HCT116 (cell line): ENCODE results near the gene PRRT2.

ENCODE experiments used
- POLR2A ChIP-seq: IDR thresholded peaks from 2 replicates; pipeline ENCODE4 v1.7.0; 2011; ENCODE audit warnings: borderline replicate concordance; ENCODE audit not compliant: insufficient read depth, insufficient read length; ENCODE audit errors: extremely low read depth
- TF ChIP-seq, protein P1 (sequence below), 3 experiments: fragments of 200-600 bp in 1 of 3; sonication (generic) in 1 of 3; IDR thresholded peaks in 2 of 3; conservative IDR thresholded peaks in 1 of 3; 2 replicates each; pipeline ENCODE4 v1.5.1; 2012 to 2017; ENCODE audit warnings: low read depth in 2 of 3, low read length in 2 of 3, antibody characterized with exemption in 1 of 3, borderline replicate concordance in 1 of 3, control low read depth in 1 of 3, mild to moderate bottlenecking in 1 of 3, mixed read lengths in 1 of 3, mixed run types in 1 of 3, moderate library complexity in 1 of 3; ENCODE audit not compliant: insufficient read depth in 1 of 3

DNA sequence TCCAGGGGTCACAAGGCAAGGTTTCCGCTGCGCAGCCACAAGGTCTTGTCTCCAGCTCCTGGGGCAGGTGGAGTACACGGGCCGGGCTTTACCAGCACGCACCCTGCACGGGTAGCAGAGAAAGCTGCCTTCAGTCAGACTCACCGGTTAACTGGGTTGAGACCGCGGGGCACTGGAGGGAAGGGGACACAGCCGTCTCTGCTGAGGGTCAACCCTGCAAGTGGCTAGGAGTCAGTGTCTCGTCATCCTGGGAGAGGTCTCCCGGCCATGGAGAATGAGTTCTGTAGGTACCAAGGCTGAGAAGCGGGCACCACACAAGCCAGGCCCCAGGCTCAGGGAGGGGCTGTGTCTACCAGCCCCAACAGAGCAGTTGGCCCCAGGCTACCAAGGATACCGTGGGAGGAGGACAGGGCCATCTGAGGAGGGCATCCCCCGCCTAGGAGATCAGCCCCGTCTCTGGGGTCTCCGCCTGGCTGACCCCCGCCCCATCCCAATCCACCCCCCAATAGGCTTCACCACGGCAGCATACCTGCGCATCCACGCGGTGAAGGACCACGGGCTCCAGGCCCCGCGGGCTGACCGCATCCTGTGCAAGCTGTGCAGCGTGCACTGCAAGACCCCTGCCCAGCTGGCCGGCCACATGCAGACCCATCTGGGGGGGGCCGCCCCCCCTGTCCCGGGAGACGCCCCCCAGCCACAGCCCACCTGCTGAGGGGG is 2.8 kb upstream of the PRRT2 start:
- TF ChIP-seq, protein P1, sequence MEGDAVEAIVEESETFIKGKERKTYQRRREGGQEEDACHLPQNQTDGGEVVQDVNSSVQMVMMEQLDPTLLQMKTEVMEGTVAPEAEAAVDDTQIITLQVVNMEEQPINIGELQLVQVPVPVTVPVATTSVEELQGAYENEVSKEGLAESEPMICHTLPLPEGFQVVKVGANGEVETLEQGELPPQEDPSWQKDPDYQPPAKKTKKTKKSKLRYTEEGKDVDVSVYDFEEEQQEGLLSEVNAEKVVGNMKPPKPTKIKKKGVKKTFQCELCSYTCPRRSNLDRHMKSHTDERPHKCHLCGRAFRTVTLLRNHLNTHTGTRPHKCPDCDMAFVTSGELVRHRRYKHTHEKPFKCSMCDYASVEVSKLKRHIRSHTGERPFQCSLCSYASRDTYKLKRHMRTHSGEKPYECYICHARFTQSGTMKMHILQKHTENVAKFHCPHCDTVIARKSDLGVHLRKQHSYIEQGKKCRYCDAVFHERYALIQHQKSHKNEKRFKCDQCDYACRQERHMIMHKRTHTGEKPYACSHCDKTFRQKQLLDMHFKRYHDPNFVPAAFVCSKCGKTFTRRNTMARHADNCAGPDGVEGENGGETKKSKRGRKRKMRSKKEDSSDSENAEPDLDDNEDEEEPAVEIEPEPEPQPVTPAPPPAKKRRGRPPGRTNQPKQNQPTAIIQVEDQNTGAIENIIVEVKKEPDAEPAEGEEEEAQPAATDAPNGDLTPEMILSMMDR (IDR thresholded peaks at IDR 0.05 in 2 of 3, conservative IDR thresholded peaks at IDR 0.05 in 1 of 3; ENCODE audit: borderline replicate concordance in 1 of 3, insufficient read depth in 1 of 3, low read depth in 2 of 3, low read length in 2 of 3) = no peak
- no peak for TF ChIP-seq POLR2A
